GM12872 (cell line): ENCODE results near the gene CFAP157.

Experiments
- TF ChIP-seq, protein P1 (sequence below): IDR thresholded peaks from 3 replicates; pipeline ENCODE4 v1.5.1; 2011; ENCODE audit warnings: low read depth, mild to moderate bottlenecking, low read length, moderate library complexity; ENCODE audit not compliant: insufficient read depth

The CFAP157 gene

GRCh38 chr9:127726871-127727270 lies 20.1 kb downstream of the CFAP157 start:
- TF ChIP-seq, protein P1, sequence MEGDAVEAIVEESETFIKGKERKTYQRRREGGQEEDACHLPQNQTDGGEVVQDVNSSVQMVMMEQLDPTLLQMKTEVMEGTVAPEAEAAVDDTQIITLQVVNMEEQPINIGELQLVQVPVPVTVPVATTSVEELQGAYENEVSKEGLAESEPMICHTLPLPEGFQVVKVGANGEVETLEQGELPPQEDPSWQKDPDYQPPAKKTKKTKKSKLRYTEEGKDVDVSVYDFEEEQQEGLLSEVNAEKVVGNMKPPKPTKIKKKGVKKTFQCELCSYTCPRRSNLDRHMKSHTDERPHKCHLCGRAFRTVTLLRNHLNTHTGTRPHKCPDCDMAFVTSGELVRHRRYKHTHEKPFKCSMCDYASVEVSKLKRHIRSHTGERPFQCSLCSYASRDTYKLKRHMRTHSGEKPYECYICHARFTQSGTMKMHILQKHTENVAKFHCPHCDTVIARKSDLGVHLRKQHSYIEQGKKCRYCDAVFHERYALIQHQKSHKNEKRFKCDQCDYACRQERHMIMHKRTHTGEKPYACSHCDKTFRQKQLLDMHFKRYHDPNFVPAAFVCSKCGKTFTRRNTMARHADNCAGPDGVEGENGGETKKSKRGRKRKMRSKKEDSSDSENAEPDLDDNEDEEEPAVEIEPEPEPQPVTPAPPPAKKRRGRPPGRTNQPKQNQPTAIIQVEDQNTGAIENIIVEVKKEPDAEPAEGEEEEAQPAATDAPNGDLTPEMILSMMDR, result no peak

DNA sequence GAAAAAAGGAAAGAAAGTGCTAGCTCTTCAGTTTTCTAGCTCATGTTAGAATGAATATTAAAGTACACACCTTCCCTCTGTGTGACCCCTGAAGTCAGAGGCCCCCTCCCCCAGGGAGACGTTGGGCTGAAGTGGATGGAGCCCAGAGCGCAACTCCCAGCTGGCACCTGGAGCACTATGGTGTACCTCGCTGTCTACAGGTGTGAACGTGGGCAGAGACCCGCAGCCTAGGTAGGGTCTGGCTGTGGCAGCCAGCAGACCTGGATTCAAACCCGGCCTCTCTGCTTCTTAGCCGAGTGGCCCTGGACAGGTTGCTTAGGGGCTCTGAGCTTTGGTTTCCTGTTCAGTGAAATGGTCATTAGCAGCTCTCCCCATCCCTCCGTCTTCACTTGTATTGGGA lies 22.0 kb downstream of the CFAP157 start:
- TF ChIP-seq, protein P1, result no peak

DNA sequence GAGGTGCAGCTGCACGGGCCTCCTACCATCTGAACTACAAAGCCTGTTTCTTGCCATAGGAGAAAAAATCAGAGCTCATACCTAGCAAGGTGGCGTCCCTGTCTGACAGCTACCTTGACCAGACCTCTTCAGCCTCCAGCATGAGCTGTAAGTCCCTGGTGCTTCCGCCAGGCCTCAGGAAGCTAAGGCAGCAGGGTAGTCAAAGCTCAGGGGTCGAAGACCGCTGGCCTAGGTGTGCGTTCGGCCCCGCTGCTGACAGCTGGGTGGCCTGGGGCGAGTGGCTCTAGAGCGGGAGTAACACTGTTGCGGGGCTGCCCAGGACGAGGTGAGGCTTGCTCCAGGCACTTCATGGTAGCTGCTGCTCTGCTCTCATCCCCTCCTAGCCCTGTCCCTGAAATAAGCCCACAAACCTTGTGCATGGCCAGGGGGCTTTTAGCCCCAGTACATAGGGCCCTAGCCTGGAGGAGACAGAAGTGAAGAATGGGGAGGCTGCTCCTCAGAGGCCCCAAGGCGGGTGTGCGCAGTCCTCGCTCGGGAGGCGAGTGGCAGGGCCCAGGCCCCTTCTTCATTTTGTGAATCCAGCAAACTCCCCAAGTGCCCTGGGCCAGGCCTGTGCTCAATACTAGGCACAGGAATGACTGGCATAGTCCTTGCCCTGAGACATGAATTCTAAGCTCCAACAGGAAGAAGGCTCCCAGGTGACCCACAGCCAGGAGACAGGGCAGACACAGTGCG lies 22.9 kb downstream of the CFAP157 start:
- TF ChIP-seq, protein P1, result no peak

DNA sequence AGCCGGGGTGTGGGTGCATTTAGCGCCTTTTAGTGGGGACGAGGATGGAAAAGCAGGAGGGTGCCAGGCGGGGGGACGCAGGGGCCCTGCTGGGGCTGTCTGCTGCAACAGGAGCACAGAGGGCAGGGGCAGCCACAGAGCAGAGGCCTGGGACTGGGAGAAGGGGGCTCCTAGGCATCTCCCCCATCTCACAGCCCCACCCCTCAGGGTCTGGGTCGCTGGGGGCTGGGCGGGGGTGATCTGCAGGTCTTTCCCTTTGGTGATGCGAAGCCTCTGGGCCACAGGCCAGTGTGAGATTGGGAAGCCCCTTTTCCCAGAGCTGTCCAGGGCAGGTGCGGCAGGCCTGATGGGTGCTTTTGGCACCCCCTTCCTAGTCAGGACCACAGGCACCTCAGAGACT lies 23.5 kb downstream of the CFAP157 start:
- TF ChIP-seq, protein P1, result no peak

DNA sequence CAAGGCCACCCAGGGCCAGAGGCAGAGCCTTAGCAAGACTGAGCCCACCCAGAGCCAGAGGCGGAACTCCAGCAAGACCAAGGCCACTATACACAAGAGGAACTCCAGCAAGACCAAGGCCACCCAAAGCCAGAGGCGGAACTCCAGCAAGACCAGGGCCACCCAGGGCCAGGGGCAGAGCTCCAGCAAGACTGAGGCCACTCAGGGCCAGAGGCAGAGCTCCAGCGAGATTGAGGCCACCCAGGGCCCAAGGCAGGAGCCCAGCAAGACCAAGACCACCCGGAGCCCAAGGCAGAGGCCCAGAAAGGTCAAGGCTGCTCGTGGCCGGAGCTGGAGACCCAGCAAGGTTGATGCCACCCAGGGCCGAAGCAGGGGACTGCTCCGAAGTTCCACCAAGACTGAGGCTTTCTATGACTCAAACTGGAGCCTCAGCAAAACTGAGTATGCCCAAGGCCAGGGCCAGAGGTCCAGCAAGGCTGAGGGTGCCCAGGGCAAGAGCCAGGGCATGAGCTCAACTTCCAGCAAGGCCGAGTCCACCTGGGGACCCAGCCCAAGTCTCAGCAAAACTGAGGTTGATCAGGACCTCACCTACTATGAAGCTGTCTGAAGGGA lies 24.1 kb downstream of the CFAP157 start:
- TF ChIP-seq, protein P1, result no peak

DNA sequence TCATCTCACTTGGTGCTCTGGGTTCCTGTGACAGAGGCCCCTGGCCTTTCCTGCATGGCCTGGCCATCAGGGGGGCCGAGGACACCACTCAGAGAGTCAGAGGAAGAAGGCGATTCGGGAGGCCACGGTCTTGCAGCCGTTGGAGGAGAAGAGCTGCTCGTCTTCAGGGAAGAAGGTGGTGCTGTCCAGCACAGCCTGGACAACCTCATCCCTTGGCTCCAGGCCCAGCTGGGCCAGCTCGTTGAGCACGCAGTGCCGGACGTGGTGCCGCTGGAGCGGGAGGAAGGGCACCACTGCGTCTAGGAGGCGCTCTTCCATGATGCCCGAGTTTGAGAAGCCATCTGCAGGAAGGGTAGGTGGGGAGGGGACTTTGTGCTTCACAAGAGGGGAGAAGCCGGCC lies 25.1 kb downstream of the CFAP157 start:
- TF ChIP-seq, protein P1, result no peak

DNA sequence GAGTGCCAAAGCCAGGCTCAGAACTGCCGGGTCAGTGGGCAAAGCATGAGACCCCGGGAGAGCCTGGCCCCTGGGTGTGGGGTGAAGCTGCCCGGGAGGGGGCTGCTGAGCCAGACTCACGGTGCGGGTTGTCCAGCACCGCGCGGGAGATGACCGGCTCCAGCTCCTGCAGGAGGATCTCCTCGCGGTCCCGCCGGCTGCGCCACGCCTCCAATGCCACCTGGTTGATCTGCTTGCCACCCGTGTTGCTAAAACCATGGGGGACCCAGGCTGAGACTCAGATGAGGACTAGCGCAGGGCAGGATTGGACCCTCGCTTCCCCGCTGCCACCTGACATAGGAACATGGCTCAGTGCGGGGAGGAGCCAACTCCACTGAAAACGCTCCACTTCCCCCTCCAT lies 25.7 kb downstream of the CFAP157 start:
- TF ChIP-seq, protein P1, result no peak
